Sigmoid colon (tissue), 3 donors: Measurements from ENCODE around the gene GREB1.

Experiments
- CTCF ChIP-seq, 4 experiments: fragments of 450-650 bp in 3 of 4; fragments of 200-600 bp in 1 of 4; IDR thresholded peaks; one replicate each; pipeline ENCODE4 v1.5.1; 2016 to 2019; ENCODE audit warnings: antibody characterized with exemption in 4 of 4, mild to moderate bottlenecking in 3 of 4, moderate library complexity in 2 of 4
- POLR2A ChIP-seq, 2 donors: fragments of 450-650 bp; IDR thresholded peaks; one replicate each; pipeline ENCODE4 v1.6.1; 2016; ENCODE audit warnings: antibody characterized with exemption in 2 of 2, mild to moderate bottlenecking in 2 of 2, moderate library complexity in 2 of 2

DNA sequence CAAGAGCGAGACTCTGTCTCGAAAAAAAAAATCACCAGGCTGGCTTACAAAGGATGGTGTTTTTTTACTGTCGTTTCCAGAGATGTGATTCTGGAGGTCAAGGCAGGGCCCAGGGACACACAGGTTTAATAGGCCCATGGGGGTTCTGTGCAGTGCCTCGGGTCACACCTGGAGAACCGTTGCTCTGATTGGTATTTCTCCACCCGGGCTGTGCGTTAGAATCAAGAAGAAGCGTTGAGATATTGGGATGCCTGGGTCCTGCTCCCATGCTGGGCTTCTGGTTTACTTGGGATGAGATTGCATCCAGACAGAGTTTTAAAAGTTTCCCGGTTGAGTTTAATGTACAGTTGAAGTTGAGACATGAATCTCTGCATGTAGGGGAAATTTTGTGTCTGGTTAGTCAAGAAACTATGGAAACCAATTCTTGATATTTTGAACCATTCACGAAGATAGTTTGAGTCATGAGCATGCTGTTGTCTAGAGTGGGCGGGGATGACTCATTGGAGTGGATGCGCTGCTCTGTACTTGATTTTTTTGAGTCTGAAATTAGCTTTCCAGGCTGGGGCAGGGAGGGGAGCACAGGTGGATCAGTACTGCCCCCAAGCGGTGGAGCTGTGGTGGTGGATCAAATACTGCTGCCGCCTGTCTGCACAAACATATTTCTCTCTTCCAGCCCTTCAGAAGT is 50.1 kb downstream of the GREB1 start:
- no peak for TF ChIP-seq POLR2A (IDR thresholded peaks at IDR 0.05)
- TF ChIP-seq CTCF (IDR thresholded peaks at IDR 0.05) = peak; percentile 7 to 57 (median 52)
